IMR-90 (cell line): ENCODE measurements around the gene CD79B. TPM values are rescaled to one million over a fixed set of nuclear protein-coding genes. Genes with fewer than 3 reads are reported as not detected.
"Not testable (repeated sequence)": the region's sequence is repeated elsewhere in the genome, so short reads cannot be mapped to it uniquely, and the experiment has no call there.

Experiments
- ATAC-seq: fragments of 200-7000 bp; cut with Tn5 transposase; 2 replicates; pipeline ENCODE4 v1.9.1; 2020; ENCODE audit warnings: low read depth, mild to moderate bottlenecking, moderate library complexity
- BruUV-seq: library from RNA; stranded (reverse); fragments of 400-500 nt; replicated peaks from 2 replicates; lab custom pipeline; 2021; lab: Mats Ljungman, UMichigan
- CTCF ChIA-PET: fragments of 300-600 bp; formaldehyde crosslinking; extraction: SDS; loops from one replicate; lab custom pipeline; 2021; ENCODE audit warnings: antibody characterized with exemption; lab: Yijun Ruan, JAX
- POLR2A ChIA-PET: fragments of 300-600 bp; sonication (Branson Sonifier 250); formaldehyde crosslinking; loops from one replicate; lab custom pipeline; 2022; ENCODE audit warnings: antibody characterized with exemption; ENCODE audit not compliant: unreplicated experiment; lab: Charles Lee
- DNase-seq: peaks from one replicate; pipeline ENCODE4 v3.0.0; 2013
- H2AFZ ChIP-seq: replicated peaks from 2 replicates; pipeline ENCODE3; 2013; ENCODE audit warnings: low read length, mild to moderate bottlenecking; ENCODE audit not compliant: poor library complexity
- H2AK5ac ChIP-seq: 2 replicates; pipeline ENCODE4 v1.6.1; 2013; ENCODE audit warnings: low read depth, low read length, inconsistent platforms
- H2AK9ac ChIP-seq: replicated peaks from 2 replicates; pipeline ENCODE3; 2013; ENCODE audit warnings: mild to moderate bottlenecking, low read depth, low read length, moderate library complexity; ENCODE audit not compliant: poor library complexity
- H2BK120ac ChIP-seq: 2 replicates; pipeline ENCODE4 v1.6.1; 2013; ENCODE audit warnings: low read depth, low read length, inconsistent platforms
- H2BK15ac ChIP-seq: 3 replicates; pipeline ENCODE4 v1.6.1; 2013; ENCODE audit warnings: low read depth, low read length, inconsistent platforms
- H2BK20ac ChIP-seq: 2 replicates; pipeline ENCODE4 v1.6.1; 2013; ENCODE audit warnings: low read depth, mild to moderate bottlenecking, inconsistent platforms, low read length, moderate library complexity
- H2BK5ac ChIP-seq: 2 replicates; pipeline ENCODE4 v1.6.1; 2013; ENCODE audit warnings: mild to moderate bottlenecking, low read depth, low read length, inconsistent platforms; ENCODE audit not compliant: poor library complexity, severe bottlenecking
- H3K14ac ChIP-seq: replicated peaks from 2 replicates; pipeline ENCODE4 v1.6.1; 2013; ENCODE audit warnings: low read depth, low read length, inconsistent platforms
- H3K18ac ChIP-seq: 2 replicates; pipeline ENCODE4 v1.6.1; 2013; ENCODE audit warnings: low read depth, low read length, control low read depth
- H3K23ac ChIP-seq: 2 replicates; pipeline ENCODE4 v1.6.1; 2013; ENCODE audit warnings: low read depth, low read length, inconsistent platforms
- H3K27ac ChIP-seq: 2 replicates; pipeline ENCODE4 v1.5.1; 2013; ENCODE audit warnings: mild to moderate bottlenecking, control low read depth, low read length; ENCODE audit not compliant: insufficient read depth
- H3K27me3 ChIP-seq: 2 replicates; pipeline ENCODE4 v1.6.1; 2013; ENCODE audit warnings: low read length; ENCODE audit not compliant: control insufficient read depth, insufficient read depth
- H3K36me3 ChIP-seq: 2 replicates; pipeline ENCODE4 v1.6.1; 2013; ENCODE audit warnings: low read length, mixed read lengths; ENCODE audit not compliant: control insufficient read depth, insufficient read depth
- H3K4ac ChIP-seq: 2 replicates; pipeline ENCODE4 v1.6.1; 2013; ENCODE audit warnings: low read depth, low read length, inconsistent platforms
- H3K4me1 ChIP-seq: 2 replicates; pipeline ENCODE4 v1.6.1; 2013; ENCODE audit warnings: low read length, mixed read lengths; ENCODE audit not compliant: control insufficient read depth, insufficient read depth
- H3K4me2 ChIP-seq: 2 replicates; pipeline ENCODE4 v1.6.1; 2013; ENCODE audit warnings: low read depth, mild to moderate bottlenecking, control low read depth, low read length, moderate library complexity
- H3K4me3 ChIP-seq: 2 replicates; pipeline ENCODE4 v1.5.1; 2013; ENCODE audit warnings: low read depth, mild to moderate bottlenecking, control low read depth, low read length, moderate library complexity; ENCODE audit not compliant: insufficient read depth
- H3K56ac ChIP-seq: 2 replicates; pipeline ENCODE4 v1.6.1; 2013; ENCODE audit warnings: low read length, inconsistent platforms; ENCODE audit not compliant: insufficient read depth; ENCODE audit errors: extremely low read depth
- H3K79me1 ChIP-seq, 2 experiments: 2 replicates each; pipeline ENCODE4 v1.6.1; 2013; ENCODE audit warnings: low read length in 2 of 2, inconsistent platforms in 1 of 2, low read depth in 1 of 2
- H3K9ac ChIP-seq: 2 replicates; pipeline ENCODE4 v1.6.1; 2013; ENCODE audit warnings: low read depth, low read length, control low read depth
- H3K9me1 ChIP-seq: 2 replicates; pipeline ENCODE4 v1.6.1; 2013; ENCODE audit warnings: low read length, inconsistent platforms; ENCODE audit not compliant: insufficient read depth
- H3K9me3 ChIP-seq: 2 replicates; pipeline ENCODE4 v1.6.1; 2013; ENCODE audit warnings: low read length; ENCODE audit not compliant: control insufficient read depth, insufficient read depth
- H4K20me1 ChIP-seq: 2 replicates; pipeline ENCODE4 v1.6.1; 2013; ENCODE audit warnings: low read length, inconsistent platforms; ENCODE audit not compliant: insufficient read depth
- H4K5ac ChIP-seq: 2 replicates; pipeline ENCODE4 v1.6.1; 2013; ENCODE audit warnings: mild to moderate bottlenecking, low read depth, low read length, control low read depth
- H4K8ac ChIP-seq, 2 experiments: 2 replicates each; pipeline ENCODE4 v1.6.1; 2013; ENCODE audit warnings: low read depth in 2 of 2, low read length in 2 of 2, control low read depth in 1 of 2, inconsistent platforms in 1 of 2
- H4K91ac ChIP-seq: 2 replicates; pipeline ENCODE4 v1.6.1; 2013; ENCODE audit warnings: low read depth, low read length, inconsistent platforms; ENCODE audit not compliant: insufficient read depth
- WGBS, 2 experiments: methylation state at CpG; one replicate each; pipeline versions ENCODE4 v1.1.5 to v1.1.7; 2013; ENCODE audit warnings: missing lambda C conversion rate in 2 of 2; ENCODE audit not compliant: insufficient read length in 1 of 2; ENCODE audit errors: extremely low coverage in 2 of 2; 5-methylcytosine and 5-hydroxymethylcytosine counted together
- dilution Hi-C: fragments of 300-500 bp; cut with HindIII; formaldehyde crosslinking; loops from one replicate; pipeline ENCODE4 v1.14.3; 2018; ENCODE audit warnings: low sequenced_read_pairs; ENCODE audit not compliant: unreplicated experiment
- in situ Hi-C: fragments of 300-500 bp; cut with MboI; formaldehyde crosslinking; loops from 3 replicates; pipeline ENCODE4 v1.14.3; 2019; ENCODE audit warnings: low sequenced_read_pairs, inconsistent platforms, mixed read lengths
- intact Hi-C: fragments of 100-400 bp; cut with micrococcal nuclease; formaldehyde crosslinking; loops from 2 replicates; pipeline ENCODE4 v1.10.0; 2022
- polyA plus RNA-seq, 3 experiments: library from polyadenylated mRNA; depleted of rRNA; stranded (reverse); fragments of >200 nt; gene quantifications; 2 replicates each; pipeline ENCODE4 v1.2.3, GENCODE V29; 2012; ENCODE audit warnings: low replicate concordance in 1 of 3
- total RNA-seq: library from RNA; depleted of rRNA; stranded (reverse); fragments of >200 nt; gene quantifications from 2 replicates; pipeline ENCODE4 v1.2.3, GENCODE V29; 2012

The CD79B gene
- total and polyA plus RNA-seq, 2 of the 4 experiments (the other 2 are of a cell fraction): not detected

GRCh38 chr17:63892316-63893037, 39.7 kb downstream of the CD79B start:
- H2BK20ac ChIP-seq, BruUV-seq, H3K14ac ChIP-seq, in situ Hi-C loops, H3K36me3 ChIP-seq, H3K9me1 ChIP-seq, H4K20me1 ChIP-seq, H3K9ac ChIP-seq, ATAC-seq, H2AK5ac ChIP-seq, H2BK120ac ChIP-seq, H3K27ac ChIP-seq, H3K79me1 ChIP-seq, H3K4me1 ChIP-seq, POLR2A ChIA-PET, H2BK5ac ChIP-seq, H3K4me3 ChIP-seq, H3K23ac ChIP-seq, H3K18ac ChIP-seq, H2BK15ac ChIP-seq, CTCF ChIA-PET, H3K56ac ChIP-seq, H3K4me2 ChIP-seq, intact Hi-C loops, H3K4ac ChIP-seq, H2AFZ ChIP-seq, H4K5ac ChIP-seq, H4K8ac ChIP-seq, dilution Hi-C loops, DNase-seq, H3K9me3 ChIP-seq, H2AK9ac ChIP-seq, H4K91ac ChIP-seq: not testable (repeated sequence)
- peaks cover 14% of the 10 kb centered on the region for H3K27me3 ChIP-seq
- no CpG with 5 or more reads among the region's 11 CpGs for WGBS, 2 experiments
